A549 (cell line): ENCODE measurements around the gene TDP1. TPM values are rescaled to one million over a fixed set of nuclear protein-coding genes. Genes with fewer than 3 reads are reported as not detected.

Experiments used
- ATAC-seq, 2 experiments: fragments of 200-7000 bp in 1 of 2; fragments of >200 bp in 1 of 2; cut with Nextera tagmentation in 1 of 2; cut with Tn5 transposase in 1 of 2; 3 replicates each; pipeline versions ENCODE4 v1.8.0 to v1.9.1; 2018 to 2020; ENCODE audit warnings: mild to moderate bottlenecking in 1 of 2, moderate library complexity in 1 of 2
- CTCF ChIA-PET: fragments of 300-600 bp; sonication (Branson Sonifier 250); formaldehyde crosslinking; extraction: SDS; loops from one replicate; lab custom pipeline; 2021; ENCODE audit warnings: antibody characterized with exemption, inconsistent platforms; lab: Yijun Ruan, JAX
- POLR2A ChIA-PET: fragments of 350-600 bp; formaldehyde crosslinking; extraction: SDS; loops from one replicate; lab custom pipeline; 2021; ENCODE audit warnings: antibody characterized with exemption, inconsistent platforms; lab: Yijun Ruan, JAX
- DNase-seq, 2 experiments: peaks; one replicate each; pipeline versions ENCODE4 v3.0.0 to v3.0.0-alpha.2; 2011 to 2016; ENCODE audit warnings: low read depth in 1 of 2, low spot score in 1 of 2
- FAIRE-seq: peaks from 2 replicates; lab custom pipeline; 2011; peaks lifted over from hg19 to GRCh38; lab: Jason Lieb, UNC
- H3K27ac ChIP-seq, 2 experiments: fragments of >200 bp; sonication (Bioruptor Twin); formaldehyde crosslinking; 3 replicates each; pipeline ENCODE4 v1.5.1; 2016 to 2017
- H3K4me1 ChIP-seq: fragments of >200 bp; sonication (Bioruptor Twin); formaldehyde crosslinking; 3 replicates; pipeline ENCODE4 v1.6.1; 2016
- H3K4me2 ChIP-seq: fragments of >200 bp; sonication (Bioruptor Twin); formaldehyde crosslinking; 3 replicates; pipeline ENCODE4 v1.6.1; 2016
- H3K4me3 ChIP-seq: fragments of >200 bp; sonication (Bioruptor Twin); formaldehyde crosslinking; 3 replicates; pipeline ENCODE4 v1.5.1; 2016
- H3K9me3 ChIP-seq: fragments of >200 bp; sonication (Bioruptor Twin); formaldehyde crosslinking; 3 replicates; pipeline ENCODE4 v1.6.1; 2016
- ATOH8 ChIP-seq: fragments of 250-450 bp; sonication (Bioruptor Pico); IDR thresholded peaks from 2 replicates; pipeline ENCODE4 v1.5.0; 2020; ENCODE audit warnings: low read depth, mild to moderate bottlenecking, moderate library complexity
- CBX2 ChIP-seq: fragments of 200-600 bp; sonication (generic); IDR thresholded peaks from 2 replicates; pipeline ENCODE4 v1.6.1; 2016; ENCODE audit warnings: low read depth, mild to moderate bottlenecking, borderline replicate concordance
- CHD4 ChIP-seq: fragments of 200-600 bp; sonication (generic); IDR thresholded peaks from 2 replicates; pipeline ENCODE4 v1.6.1; 2016; ENCODE audit warnings: antibody characterized with exemption, mild to moderate bottlenecking, borderline replicate concordance
- EHMT2 ChIP-seq: fragments of 200-600 bp; sonication (generic); IDR thresholded peaks from 2 replicates; pipeline ENCODE4 v1.6.1; 2016; ENCODE audit warnings: antibody characterized with exemption, low read depth, mild to moderate bottlenecking, moderate library complexity
- ESRRA ChIP-seq: fragments of 150-350 bp; IDR thresholded peaks from 2 replicates; pipeline ENCODE4 v1.6.1; 2014; ENCODE audit warnings: mild to moderate bottlenecking, low read length, borderline replicate concordance
- GATA3 ChIP-seq: IDR thresholded peaks from 2 replicates; pipeline ENCODE4 v1.6.1; 2012; ENCODE audit warnings: borderline replicate concordance
- HDAC2 ChIP-seq: fragments of 200-600 bp; sonication (generic); IDR thresholded peaks from 2 replicates; pipeline ENCODE4 v1.6.1; 2016
- HES2 ChIP-seq: fragments of >200 bp; sonication (Bioruptor Twin); formaldehyde crosslinking; IDR thresholded peaks from 2 replicates; pipeline ENCODE4 v1.6.1; 2016
- HEYL ChIP-seq: fragments of 250-450 bp; sonication (Bioruptor Pico); IDR thresholded peaks from 2 replicates; pipeline ENCODE4 v1.8.0; 2021; ENCODE audit warnings: mild to moderate bottlenecking, moderate library complexity
- HOXA7 ChIP-seq: fragments of 250-450 bp; sonication (Bioruptor Pico); IDR thresholded peaks from 2 replicates; pipeline ENCODE4 v1.5.0; 2020; ENCODE audit warnings: mild to moderate bottlenecking, moderate library complexity
- HOXB13 ChIP-seq: fragments of 250-450 bp; sonication (Bioruptor Pico); IDR thresholded peaks from 2 replicates; pipeline ENCODE4 v1.5.0; 2020; ENCODE audit warnings: low read depth, mild to moderate bottlenecking, moderate library complexity
- HOXB5 ChIP-seq: fragments of 250-450 bp; sonication (Bioruptor Pico); IDR thresholded peaks from 2 replicates; pipeline ENCODE4 v1.5.0; 2020; ENCODE audit warnings: mild to moderate bottlenecking, moderate library complexity
- MAFK ChIP-seq: fragments of 450-650 bp; IDR thresholded peaks from 2 replicates; pipeline ENCODE4 v1.6.1; 2014; ENCODE audit not compliant: partially characterized antibody
- MAZ ChIP-seq: fragments of 150-350 bp; IDR thresholded peaks from 2 replicates; pipeline ENCODE4 v1.6.1; 2014; ENCODE audit warnings: antibody characterized with exemption, low read depth, low read length, borderline replicate concordance
- NFE2L2 ChIP-seq: fragments of 150-350 bp; conservative IDR thresholded peaks from 2 replicates; pipeline ENCODE4 v1.6.1; 2014; ENCODE audit warnings: low read length
- NPAS2 ChIP-seq: fragments of 250-450 bp; sonication (Bioruptor Pico); IDR thresholded peaks from 2 replicates; pipeline ENCODE4 v1.8.0; 2022; ENCODE audit warnings: mild to moderate bottlenecking, moderate library complexity, borderline replicate concordance
- PHF8 ChIP-seq: fragments of 200-600 bp; sonication (generic); IDR thresholded peaks from 2 replicates; pipeline ENCODE4 v1.6.1; 2016; ENCODE audit warnings: low read depth, mild to moderate bottlenecking, antibody characterized with exemption, moderate library complexity, borderline replicate concordance
- RAD21 ChIP-seq, 2 experiments: fragments of >200 bp in 1 of 2; sonication (Bioruptor Twin) in 1 of 2; formaldehyde crosslinking in 1 of 2; IDR thresholded peaks in 1 of 2; conservative IDR thresholded peaks in 1 of 2; 2 replicates in 1 of 2; 3 replicates in 1 of 2; pipeline ENCODE4 v1.6.1; 2012 to 2018; ENCODE audit warnings: inconsistent platforms in 1 of 2
- RARB ChIP-seq: fragments of 250-450 bp; sonication (Bioruptor Pico); IDR thresholded peaks from 2 replicates; pipeline ENCODE4 v1.8.0; 2021; ENCODE audit warnings: mild to moderate bottlenecking, moderate library complexity
- RCOR1 ChIP-seq: fragments of 150-350 bp; IDR thresholded peaks from 2 replicates; pipeline ENCODE4 v1.6.1; 2014; ENCODE audit warnings: antibody characterized with exemption, low read length, low read depth
- RFX5 ChIP-seq: fragments of 450-650 bp; IDR thresholded peaks from 2 replicates; pipeline ENCODE4 v1.7.1; 2014; ENCODE audit warnings: antibody characterized with exemption, mild to moderate bottlenecking, moderate library complexity
- TFCP2L1 ChIP-seq: fragments of 250-450 bp; sonication (Bioruptor Pico); IDR thresholded peaks from 2 replicates; pipeline ENCODE4 v1.5.0; 2021; ENCODE audit warnings: mild to moderate bottlenecking
- TP53 ChIP-seq: fragments of 250-450 bp; sonication (Bioruptor Pico); IDR thresholded peaks from 2 replicates; pipeline ENCODE4 v1.5.0; 2021; ENCODE audit warnings: mild to moderate bottlenecking, moderate library complexity
- USF2 ChIP-seq: fragments of 450-650 bp; IDR thresholded peaks from 2 replicates; pipeline ENCODE4 v1.6.1; 2014; ENCODE audit warnings: antibody characterized with exemption
- ZNF302 ChIP-seq: fragments of 250-450 bp; sonication (Bioruptor Pico); IDR thresholded peaks from 2 replicates; pipeline ENCODE4 v1.9.0; 2021; ENCODE audit warnings: inconsistent platforms, mild to moderate bottlenecking, moderate library complexity
- WGBS: methylation state at CpG from one replicate; pipeline ENCODE4 v1.1.6; 2017; ENCODE audit errors: missing lambda C conversion rate; 5-methylcytosine and 5-hydroxymethylcytosine counted together
- polyA plus RNA-seq, 4 experiments: library from polyadenylated mRNA; depleted of rRNA in 3 of 4; stranded (reverse); fragments of >200 nt; fragmentation: RNase III in 1 of 4; extraction: RNeasy Plus Mini Kit Qiagen cat#74134 plus additional on column Dnase treatment in 1 of 4; gene quantifications; 2 replicates in 3 of 4; 3 replicates in 1 of 4; pipeline ENCODE4 v1.2.3, GENCODE V29; 2011 to 2017
- TF ChIP-seq, protein P1 (sequence below): fragments of >200 bp; sonication (Bioruptor Twin); formaldehyde crosslinking; IDR thresholded peaks from 3 replicates; pipeline ENCODE4 v1.5.1; 2016
- TF ChIP-seq, protein P2 (sequence below): fragments of 200-600 bp; sonication (generic); IDR thresholded peaks from 2 replicates; pipeline ENCODE4 v1.6.1; 2016; ENCODE audit warnings: antibody characterized with exemption, mild to moderate bottlenecking, moderate library complexity
- TF ChIP-seq, protein P3 (sequence below): fragments of 150-350 bp; IDR thresholded peaks from 2 replicates; pipeline ENCODE4 v1.6.1; 2014; ENCODE audit warnings: low read depth, mild to moderate bottlenecking, low read length

Gene TDP1
- polyA plus RNA-seq, 2 of the 4 experiments (the other 2 are of a cell fraction) = 15.2 to 21.6 TPM

- Histone ChIP-seq H3K4me3 (no peak overlapping the region), H3K4me2 (no peak overlapping the region), H3K9me3 (no peaks in the 10 kb centered on the region), H3K27ac (no peak overlapping the region), H3K4me1 (no peaks in the 10 kb centered on the region)
- TF ChIP-seq TFCP2L1 (CRISPR knock-in tag) = no peak
- TF ChIP-seq TP53 (CRISPR knock-in tag) = no peak
- TF ChIP-seq HES2 = no peak
- no peak for TF ChIP-seq HOXA7
- TF ChIP-seq GATA3 = no peak
- no peak for TF ChIP-seq RFX5
- no peak for TF ChIP-seq ZNF302 (CRISPR knock-in tag)
- no peak for TF ChIP-seq MAZ
- no peak for TF ChIP-seq MAFK
- TF ChIP-seq RARB = no peak
- no peak for TF ChIP-seq USF2
- TF ChIP-seq HOXB5 (CRISPR knock-in tag) = no peak
- TF ChIP-seq, protein P1, sequence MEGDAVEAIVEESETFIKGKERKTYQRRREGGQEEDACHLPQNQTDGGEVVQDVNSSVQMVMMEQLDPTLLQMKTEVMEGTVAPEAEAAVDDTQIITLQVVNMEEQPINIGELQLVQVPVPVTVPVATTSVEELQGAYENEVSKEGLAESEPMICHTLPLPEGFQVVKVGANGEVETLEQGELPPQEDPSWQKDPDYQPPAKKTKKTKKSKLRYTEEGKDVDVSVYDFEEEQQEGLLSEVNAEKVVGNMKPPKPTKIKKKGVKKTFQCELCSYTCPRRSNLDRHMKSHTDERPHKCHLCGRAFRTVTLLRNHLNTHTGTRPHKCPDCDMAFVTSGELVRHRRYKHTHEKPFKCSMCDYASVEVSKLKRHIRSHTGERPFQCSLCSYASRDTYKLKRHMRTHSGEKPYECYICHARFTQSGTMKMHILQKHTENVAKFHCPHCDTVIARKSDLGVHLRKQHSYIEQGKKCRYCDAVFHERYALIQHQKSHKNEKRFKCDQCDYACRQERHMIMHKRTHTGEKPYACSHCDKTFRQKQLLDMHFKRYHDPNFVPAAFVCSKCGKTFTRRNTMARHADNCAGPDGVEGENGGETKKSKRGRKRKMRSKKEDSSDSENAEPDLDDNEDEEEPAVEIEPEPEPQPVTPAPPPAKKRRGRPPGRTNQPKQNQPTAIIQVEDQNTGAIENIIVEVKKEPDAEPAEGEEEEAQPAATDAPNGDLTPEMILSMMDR = no peak
- no peak for TF ChIP-seq RAD21 (conservative IDR thresholded peaks at IDR 0.05 in 1 of 2, IDR thresholded peaks at IDR 0.05 in 1 of 2)
- TF ChIP-seq, protein P2, sequence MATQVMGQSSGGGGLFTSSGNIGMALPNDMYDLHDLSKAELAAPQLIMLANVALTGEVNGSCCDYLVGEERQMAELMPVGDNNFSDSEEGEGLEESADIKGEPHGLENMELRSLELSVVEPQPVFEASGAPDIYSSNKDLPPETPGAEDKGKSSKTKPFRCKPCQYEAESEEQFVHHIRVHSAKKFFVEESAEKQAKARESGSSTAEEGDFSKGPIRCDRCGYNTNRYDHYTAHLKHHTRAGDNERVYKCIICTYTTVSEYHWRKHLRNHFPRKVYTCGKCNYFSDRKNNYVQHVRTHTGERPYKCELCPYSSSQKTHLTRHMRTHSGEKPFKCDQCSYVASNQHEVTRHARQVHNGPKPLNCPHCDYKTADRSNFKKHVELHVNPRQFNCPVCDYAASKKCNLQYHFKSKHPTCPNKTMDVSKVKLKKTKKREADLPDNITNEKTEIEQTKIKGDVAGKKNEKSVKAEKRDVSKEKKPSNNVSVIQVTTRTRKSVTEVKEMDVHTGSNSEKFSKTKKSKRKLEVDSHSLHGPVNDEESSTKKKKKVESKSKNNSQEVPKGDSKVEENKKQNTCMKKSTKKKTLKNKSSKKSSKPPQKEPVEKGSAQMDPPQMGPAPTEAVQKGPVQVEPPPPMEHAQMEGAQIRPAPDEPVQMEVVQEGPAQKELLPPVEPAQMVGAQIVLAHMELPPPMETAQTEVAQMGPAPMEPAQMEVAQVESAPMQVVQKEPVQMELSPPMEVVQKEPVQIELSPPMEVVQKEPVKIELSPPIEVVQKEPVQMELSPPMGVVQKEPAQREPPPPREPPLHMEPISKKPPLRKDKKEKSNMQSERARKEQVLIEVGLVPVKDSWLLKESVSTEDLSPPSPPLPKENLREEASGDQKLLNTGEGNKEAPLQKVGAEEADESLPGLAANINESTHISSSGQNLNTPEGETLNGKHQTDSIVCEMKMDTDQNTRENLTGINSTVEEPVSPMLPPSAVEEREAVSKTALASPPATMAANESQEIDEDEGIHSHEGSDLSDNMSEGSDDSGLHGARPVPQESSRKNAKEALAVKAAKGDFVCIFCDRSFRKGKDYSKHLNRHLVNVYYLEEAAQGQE = no peak
- no peak for TF ChIP-seq NFE2L2
- TF ChIP-seq ESRRA = no peak
- no peak for TF ChIP-seq HEYL (CRISPR knock-in tag)
- no peak for TF ChIP-seq HOXB13 (CRISPR knock-in tag)
- DNase-seq (no peak), FAIRE-seq (no peak), ATAC-seq (no peak)
- POLR2A ChIA-PET = no interaction called here
- CTCF ChIA-PET = interaction anchor here (1.1 to 1.6 kb wide), 2 partner anchors 190 kb away, joined by 3 to 4 read pairs; no protein-coding TSS in a partner anchor
- WGBS = 41% methylated on average over 2 of the region's 2 CpGs
These were observed 89.9 kb downstream of the TDP1 start for GRCh38 chr14:90045616-90046015.

DNA sequence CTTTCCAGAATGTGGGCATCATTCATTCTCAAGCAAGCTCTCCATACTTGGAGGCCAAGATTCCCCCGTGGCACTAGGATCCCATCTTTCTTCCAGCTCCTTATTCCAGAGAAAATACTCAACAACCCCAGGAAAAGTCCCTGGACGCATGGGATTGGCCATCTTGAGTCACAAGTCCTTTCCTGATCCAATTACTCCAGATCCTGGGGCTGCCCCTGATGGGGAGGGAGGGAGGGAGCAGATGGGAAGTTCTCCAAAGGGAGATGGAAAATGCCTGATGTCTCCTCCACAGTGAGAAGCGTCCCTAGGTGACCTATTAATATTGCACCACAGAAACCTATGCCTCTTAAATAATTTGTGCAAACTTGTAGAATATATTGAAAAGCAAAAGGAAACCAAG is 93.7 kb downstream of the TDP1 start:
- no peak overlapping the region for H3K27ac ChIP-seq
- no peak overlapping the region for H3K4me2 ChIP-seq
- POLR2A ChIA-PET = no interaction called here
- 46% methylated on average over 3 of the region's 3 CpGs for WGBS
- 0 out of 3 replicates have a peak, but pooled peaks cover 5% of the 10 kb centered on the region for H3K4me1 ChIP-seq
- no peaks in the 10 kb centered on the region for H3K9me3 ChIP-seq
- no peak for DNase-seq
- no peak for FAIRE-seq
- CTCF ChIA-PET = interaction anchor here (1.4 to 1.5 kb wide), 2 partner anchors 10 to 75 kb away, joined by 4 read pairs; no protein-coding TSS in a partner anchor
- no peak overlapping the region for H3K4me3 ChIP-seq
- no peak for ATAC-seq
- TF ChIP-seq PHF8 (no peak), EHMT2 (no peak), ATOH8 (CRISPR knock-in tag) (no peak), CHD4 (no peak), CBX2 (no peak), HDAC2 (no peak), RFX5 (no peak), NPAS2 (CRISPR knock-in tag) (no peak), RCOR1 (no peak), MAZ (no peak)
- TF ChIP-seq, protein P1 = no peak
- TF ChIP-seq, protein P3, sequence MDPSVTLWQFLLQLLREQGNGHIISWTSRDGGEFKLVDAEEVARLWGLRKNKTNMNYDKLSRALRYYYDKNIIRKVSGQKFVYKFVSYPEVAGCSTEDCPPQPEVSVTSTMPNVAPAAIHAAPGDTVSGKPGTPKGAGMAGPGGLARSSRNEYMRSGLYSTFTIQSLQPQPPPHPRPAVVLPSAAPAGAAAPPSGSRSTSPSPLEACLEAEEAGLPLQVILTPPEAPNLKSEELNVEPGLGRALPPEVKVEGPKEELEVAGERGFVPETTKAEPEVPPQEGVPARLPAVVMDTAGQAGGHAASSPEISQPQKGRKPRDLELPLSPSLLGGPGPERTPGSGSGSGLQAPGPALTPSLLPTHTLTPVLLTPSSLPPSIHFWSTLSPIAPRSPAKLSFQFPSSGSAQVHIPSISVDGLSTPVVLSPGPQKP = no peak
